ENCODE measurements around the gene MPRIP.

The MPRIP gene

GRCh38 chr17:17089796-17090641 is 47.8 kb downstream of the MPRIP start:
- DNase-seq: no peak

DNA sequence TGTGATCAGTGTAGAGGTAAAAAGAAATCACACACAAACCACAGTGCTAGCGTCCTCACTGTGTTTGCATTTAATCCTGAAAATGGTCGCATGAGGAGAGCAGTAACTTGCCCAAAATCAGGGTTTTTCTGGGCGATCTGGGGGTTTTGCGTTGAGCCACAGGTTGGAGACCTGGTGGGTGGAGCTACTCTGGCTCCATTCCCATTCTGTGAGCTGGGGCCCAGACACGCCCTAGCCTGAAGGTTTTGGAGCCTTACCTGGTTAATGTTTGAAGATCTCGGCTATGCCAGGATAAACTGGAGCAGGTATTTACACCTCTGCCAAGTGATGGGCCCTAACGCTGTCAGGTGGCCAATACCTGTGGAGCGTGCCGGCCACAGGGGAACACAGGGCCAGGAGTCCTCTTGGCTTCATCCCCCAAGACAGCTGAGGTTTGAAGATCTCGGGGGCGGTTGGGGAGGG is 48.4 kb downstream of the MPRIP start:
- DNase-seq: no peak

GRCh38 chr17:17091276-17091675 is 49.0 kb downstream of the MPRIP start:
- DNase-seq: no peak

GRCh38 chr17:17091856-17092756 is 49.8 kb downstream of the MPRIP start:
- DNase-seq: no peak

GRCh38 chr17:17093764-17094163 is 51.5 kb downstream of the MPRIP start:
- no peak for DNase-seq

- no peak for DNase-seq
Observed at GRCh38 chr17:17096438-17097178, 54.4 kb downstream of the MPRIP start.

DNA sequence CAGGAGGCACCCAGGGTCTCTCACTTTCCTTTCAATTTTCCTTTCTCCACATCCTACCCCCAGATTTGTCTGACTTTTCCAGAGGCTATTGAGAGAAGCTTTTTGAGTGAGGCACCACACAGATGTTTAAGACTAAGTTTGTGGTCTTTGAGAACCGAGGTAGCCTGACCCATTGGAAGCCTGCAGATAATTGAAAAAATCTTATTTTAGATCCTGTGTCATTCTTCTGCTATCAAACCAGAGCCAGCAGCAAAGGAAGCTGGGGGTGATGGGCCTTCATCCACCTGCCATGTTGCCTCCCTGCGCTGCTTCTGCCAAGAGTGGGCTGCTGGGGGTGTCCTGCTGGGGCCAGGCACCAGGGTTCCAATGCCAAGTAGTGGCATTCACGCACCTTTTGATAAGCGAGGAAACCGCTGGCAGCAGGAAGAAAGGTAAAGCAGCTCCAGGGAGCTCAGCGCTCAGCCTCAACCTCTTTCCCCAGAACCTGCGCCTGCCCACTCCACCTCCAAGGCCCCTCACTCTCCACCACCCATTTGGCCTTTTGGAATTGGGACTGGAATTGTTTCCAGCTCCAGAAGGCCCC is 55.6 kb downstream of the MPRIP start:
- DNase-seq: no peak

GRCh38 chr17:17098551-17099179 is 56.4 kb downstream of the MPRIP start:
- DNase-seq: no peak

DNA sequence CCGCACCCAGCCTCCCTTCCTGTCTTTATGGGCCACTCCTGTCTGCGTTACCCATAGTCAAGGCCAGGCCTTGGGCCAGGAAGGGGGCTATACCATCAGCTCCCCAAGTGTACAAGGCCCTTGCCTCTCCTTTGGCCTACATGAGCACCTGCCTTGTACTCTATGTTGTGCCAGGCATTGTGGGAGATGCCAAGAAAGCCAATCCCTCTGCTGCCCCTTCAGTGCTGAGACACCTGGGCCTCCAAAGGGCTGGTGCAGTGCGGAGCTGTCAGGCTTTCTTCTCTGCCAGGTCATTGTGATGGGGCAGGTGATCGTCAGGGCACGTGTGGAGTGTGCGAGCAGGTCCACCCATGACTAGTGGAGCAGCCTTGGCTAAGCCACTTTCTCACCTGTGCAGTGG is 59.9 kb downstream of the MPRIP start:
- no peak for DNase-seq

GRCh38 chr17:17103160-17103559 is 60.9 kb downstream of the MPRIP start:
- DNase-seq: no peak

GRCh38 chr17:17104036-17104435 is 61.8 kb downstream of the MPRIP start:
- no peak for DNase-seq

- DNase-seq: no peak
Observed at GRCh38 chr17:17104494-17104893, 62.2 kb downstream of the MPRIP start.

DNA sequence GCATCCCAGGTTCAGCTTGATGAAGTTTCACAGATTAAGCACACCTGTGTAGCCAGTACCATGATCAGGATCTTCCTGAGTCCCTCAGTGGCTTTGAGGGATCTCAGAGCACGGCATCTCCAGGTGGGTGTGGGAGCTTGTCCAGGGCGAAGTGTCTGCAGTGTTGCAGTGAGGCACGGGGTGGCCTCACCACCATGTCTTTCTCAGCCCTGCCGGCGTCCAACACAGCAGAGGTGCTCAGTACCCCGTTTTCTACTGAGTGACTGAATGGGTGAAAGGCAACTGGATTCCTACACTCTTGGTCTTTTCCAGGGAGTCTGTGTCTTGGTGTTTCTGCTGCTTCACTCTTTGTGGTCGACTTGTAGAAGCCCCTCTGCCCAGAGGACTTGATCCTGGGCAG is 63.7 kb downstream of the MPRIP start:
- no peak for DNase-seq

- no peak for DNase-seq
Observed at GRCh38 chr17:17106756-17107155, 64.5 kb downstream of the MPRIP start.

GRCh38 chr17:17107281-17107680 is 65.0 kb downstream of the MPRIP start:
- DNase-seq: no peak

DNA sequence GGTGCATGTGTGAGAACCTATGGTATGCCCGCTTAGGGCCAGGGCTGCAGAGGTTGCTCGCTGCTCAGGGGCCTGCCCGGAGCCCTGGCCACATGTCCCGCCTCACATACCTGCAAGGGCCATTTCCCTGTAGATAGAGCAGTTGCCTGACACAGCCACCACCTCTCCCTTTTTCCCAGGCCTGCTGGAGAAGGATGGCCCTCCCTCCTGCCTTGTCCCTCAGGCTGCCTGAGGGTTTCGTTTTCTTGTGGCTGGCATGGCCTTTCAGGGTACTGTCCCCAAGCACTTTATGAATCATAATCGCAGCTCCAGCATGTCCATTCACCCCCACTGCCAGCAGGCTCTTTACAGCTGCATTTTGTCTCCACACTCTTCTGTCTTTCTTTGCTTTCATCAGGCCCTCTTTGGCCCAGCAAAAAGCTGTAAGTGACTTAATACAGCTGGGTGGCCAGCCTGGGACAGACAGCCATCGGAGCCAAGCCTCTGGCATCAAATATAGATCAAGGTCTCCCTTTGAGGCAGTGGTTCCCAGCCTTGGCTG is 65.7 kb downstream of the MPRIP start:
- DNase-seq: no peak

DNA sequence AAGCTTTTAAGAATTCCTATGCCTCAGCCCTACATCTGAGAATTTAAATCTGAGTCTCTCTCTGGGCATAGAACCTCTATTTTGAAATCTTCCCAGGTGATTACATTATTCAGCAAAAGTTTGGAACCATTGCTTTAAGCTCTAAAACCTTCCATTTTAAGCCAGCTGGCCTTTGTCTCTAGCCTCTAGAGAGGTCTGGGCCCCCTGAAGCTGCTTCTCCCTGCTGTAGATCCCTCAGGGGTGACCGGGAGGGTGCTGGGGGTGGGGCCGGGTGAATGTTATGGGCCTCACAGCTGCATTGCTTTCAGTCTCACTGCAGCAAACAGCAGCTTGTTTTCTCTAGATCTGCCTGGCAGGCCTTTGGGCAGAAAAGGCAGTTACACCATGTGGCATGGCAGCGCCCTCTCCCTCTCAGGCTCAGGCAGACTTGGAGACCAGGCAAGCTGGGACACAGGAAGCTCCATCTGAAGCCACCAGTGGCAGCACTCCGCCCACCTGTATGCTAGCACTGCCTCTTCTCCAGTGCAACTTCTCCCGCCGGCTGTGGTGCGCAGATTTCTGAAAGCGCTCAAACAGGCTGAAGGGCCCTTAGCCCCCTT is 66.3 kb downstream of the MPRIP start:
- DNase-seq: no peak

DNA sequence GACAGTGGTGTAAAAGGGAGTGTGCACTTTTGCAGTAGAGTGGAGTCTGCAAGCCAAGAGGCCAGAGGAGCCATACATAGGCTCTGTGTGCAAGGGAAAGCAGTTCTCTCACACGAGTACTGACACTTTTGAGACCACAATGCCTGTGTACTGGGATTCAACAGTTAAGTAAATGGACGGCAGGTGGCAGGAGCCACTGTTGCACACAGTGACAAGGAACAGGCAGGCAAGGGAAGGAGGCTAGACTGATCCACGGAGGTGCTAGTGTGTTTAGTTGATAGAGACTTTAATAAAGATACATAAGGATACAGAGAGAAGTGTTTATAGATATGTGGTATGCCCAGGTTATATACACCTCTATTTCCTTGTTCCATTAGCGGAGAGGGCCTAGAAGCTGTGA is 67.0 kb downstream of the MPRIP start:
- DNase-seq: no peak

DNA sequence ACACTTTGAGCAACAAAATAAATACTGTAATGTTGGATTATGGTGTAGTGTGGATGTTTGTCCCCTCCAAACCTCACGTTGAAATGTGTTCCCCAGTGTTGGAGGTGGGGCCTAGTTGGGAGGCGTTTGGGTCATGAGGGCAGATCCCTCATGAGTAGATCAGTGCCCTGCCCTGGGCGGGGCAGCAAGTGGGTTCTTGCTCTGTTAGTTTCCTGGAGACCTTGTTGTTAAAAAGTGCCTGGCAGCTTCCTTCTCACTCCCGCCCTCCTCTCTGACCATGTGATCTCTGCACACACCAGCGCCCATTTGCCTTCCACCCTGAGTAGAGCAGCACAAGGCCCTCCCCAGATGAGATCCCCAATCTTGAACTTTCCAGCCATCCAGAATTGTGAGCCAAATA is 67.7 kb downstream of the MPRIP start:
- no peak for DNase-seq

DNA sequence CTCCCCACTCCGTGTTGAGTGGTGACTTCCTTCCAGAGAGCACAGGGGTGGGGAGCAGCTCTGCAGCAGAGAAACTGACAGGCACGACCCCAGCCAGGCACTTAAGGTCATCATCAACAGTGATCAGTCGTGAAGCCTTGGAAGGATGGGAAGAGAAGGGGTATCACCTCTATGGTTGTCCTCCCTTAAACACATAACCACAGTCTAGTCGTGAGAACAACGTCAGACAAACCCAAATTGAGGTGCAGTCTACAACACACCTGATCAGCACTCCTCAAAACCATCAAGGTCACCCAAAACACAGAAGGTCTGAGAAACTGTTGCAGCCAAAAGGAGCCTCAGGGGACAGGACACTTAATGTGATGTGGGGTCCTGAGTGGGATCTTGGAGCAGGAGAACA is 68.3 kb downstream of the MPRIP start:
- DNase-seq: no peak

Data from GDM1 (cell line).